Dendritic cell treated with granulocyte-macrophage colony-stimulating factor and Interleukin-4, amounts not matched to agents 40 ng/mL and 50 ng/mL, for 4 days (primary cell): Measurements from ENCODE around the gene ATP9B.

ENCODE experiments used
- H3K27ac Mint-ChIP-seq: one replicate; pipeline ENCODE4 v1.8.0; 2022; ENCODE audit warnings: mild to moderate bottlenecking, mixed read lengths
- H3K27me3 Mint-ChIP-seq: one replicate; pipeline ENCODE4 v1.8.0; 2022; ENCODE audit warnings: mild to moderate bottlenecking, mixed read lengths
- H3K36me3 Mint-ChIP-seq: one replicate; pipeline ENCODE4 v1.8.0; 2022; ENCODE audit warnings: low read depth, mixed read lengths
- H3K4me1 Mint-ChIP-seq: one replicate; pipeline ENCODE4 v1.8.0; 2022; ENCODE audit warnings: low read depth, mixed read lengths
- H3K4me3 Mint-ChIP-seq: one replicate; pipeline ENCODE4 v1.8.0; 2022; ENCODE audit warnings: mild to moderate bottlenecking, moderate library complexity, mixed read lengths
- H3K9me3 Mint-ChIP-seq: one replicate; pipeline ENCODE4 v1.8.0; 2022; ENCODE audit warnings: mixed read lengths
- intact Hi-C: fragments of 100-400 bp; cut with micrococcal nuclease; formaldehyde crosslinking; loops from one replicate; pipeline ENCODE4 v1.15.0; 2022

Gene ATP9B

GRCh38 chr18:79095216-79095615, 26.0 kb downstream of the ATP9B start:
- H3K27ac Mint-ChIP-seq: no peak overlapping the region
- intact Hi-C loops: no loop called here
- H3K27me3 Mint-ChIP-seq: no peaks in the 10 kb centered on the region
- H3K36me3 Mint-ChIP-seq: peaks cover 34% of the 10 kb centered on the region
- H3K4me3 Mint-ChIP-seq: no peak overlapping the region
- H3K4me1 Mint-ChIP-seq: peaks cover 21% of the 10 kb centered on the region
- H3K9me3 Mint-ChIP-seq: peaks cover 10% of the 10 kb centered on the region

- H3K4me3 Mint-ChIP-seq: no peak overlapping the region
- peaks cover 64% of the 10 kb centered on the region for H3K36me3 Mint-ChIP-seq
- intact Hi-C loops: no loop called here
- H3K27me3 Mint-ChIP-seq: no peaks in the 10 kb centered on the region
- peaks cover 10% of the 10 kb centered on the region for H3K9me3 Mint-ChIP-seq
- H3K27ac Mint-ChIP-seq: no peak overlapping the region
- H3K4me1 Mint-ChIP-seq: peaks cover 13% of the 10 kb centered on the region
Observed at GRCh38 chr18:79100944-79101343, 31.8 kb downstream of the ATP9B start.

GRCh38 chr18:79102886-79103285, 33.7 kb downstream of the ATP9B start:
- intact Hi-C loops: no loop called here
- H3K27ac Mint-ChIP-seq: no peak overlapping the region
- H3K9me3 Mint-ChIP-seq: peaks cover 10% of the 10 kb centered on the region
- H3K27me3 Mint-ChIP-seq: no peaks in the 10 kb centered on the region
- H3K4me1 Mint-ChIP-seq: peaks cover 16% of the 10 kb centered on the region
- no peak overlapping the region for H3K4me3 Mint-ChIP-seq
- peaks cover 65% of the 10 kb centered on the region for H3K36me3 Mint-ChIP-seq

GRCh38 chr18:79104137-79104536, 34.9 kb downstream of the ATP9B start:
- Mint-ChIP-seq H3K9me3 (peaks cover 4% of the 10 kb centered on the region), H3K4me3 (no peak overlapping the region), H3K36me3 (peaks cover 57% of the 10 kb centered on the region), H3K27ac (no peak overlapping the region), H3K27me3 (no peaks in the 10 kb centered on the region), H3K4me1 (peaks cover 19% of the 10 kb centered on the region)
- intact Hi-C loops: no loop called here

GRCh38 chr18:79105455-79105854, 36.3 kb downstream of the ATP9B start:
- Mint-ChIP-seq H3K27me3 (no peaks in the 10 kb centered on the region), H3K4me3 (no peak overlapping the region), H3K27ac (no peak overlapping the region), H3K36me3 (peaks cover 54% of the 10 kb centered on the region), H3K9me3 (no peaks in the 10 kb centered on the region), H3K4me1 (peaks cover 19% of the 10 kb centered on the region)
- intact Hi-C loops: no loop called here

GRCh38 chr18:79106084-79106483, 36.9 kb downstream of the ATP9B start:
- Mint-ChIP-seq H3K9me3 (no peaks in the 10 kb centered on the region), H3K4me3 (no peak overlapping the region), H3K36me3 (peaks cover 48% of the 10 kb centered on the region), H3K27me3 (no peaks in the 10 kb centered on the region), H3K4me1 (peaks cover 19% of the 10 kb centered on the region), H3K27ac (no peak overlapping the region)
- intact Hi-C loops: no loop called here

- Mint-ChIP-seq H3K9me3 (no peaks in the 10 kb centered on the region), H3K27ac (no peak overlapping the region), H3K36me3 (peaks cover 36% of the 10 kb centered on the region), H3K4me1 (peaks cover 19% of the 10 kb centered on the region), H3K27me3 (no peaks in the 10 kb centered on the region), H3K4me3 (no peak overlapping the region)
- intact Hi-C loops: no loop called here
Observed at GRCh38 chr18:79107886-79108285, 38.7 kb downstream of the ATP9B start.

GRCh38 chr18:79108549-79109215, 39.5 kb downstream of the ATP9B start:
- intact Hi-C loops: no loop called here
- no peaks in the 10 kb centered on the region for H3K9me3 Mint-ChIP-seq
- peaks cover 12% of the 10 kb centered on the region for H3K4me1 Mint-ChIP-seq
- H3K4me3 Mint-ChIP-seq: no peak overlapping the region
- no peaks in the 10 kb centered on the region for H3K27me3 Mint-ChIP-seq
- H3K27ac Mint-ChIP-seq: no peak overlapping the region
- peaks cover 35% of the 10 kb centered on the region for H3K36me3 Mint-ChIP-seq

- Mint-ChIP-seq H3K9me3 (peaks cover 11% of the 10 kb centered on the region), H3K4me1 (peaks cover 6% of the 10 kb centered on the region)
Observed at GRCh38 chr18:79111483-79111882, 42.3 kb downstream of the ATP9B start.

GRCh38 chr18:79117385-79117784, 48.2 kb downstream of the ATP9B start:
- peaks cover 23% of the 10 kb centered on the region for H3K36me3 Mint-ChIP-seq
- peaks cover 11% of the 10 kb centered on the region for H3K4me1 Mint-ChIP-seq
- no peak overlapping the region for H3K4me3 Mint-ChIP-seq

More at GRCh38 chr18:79111483-79111882, 42.3 kb downstream of the ATP9B start:
- intact Hi-C loops: no loop called here
- Mint-ChIP-seq H3K36me3 (peaks cover 44% of the 10 kb centered on the region), H3K27me3 (no peaks in the 10 kb centered on the region), H3K27ac (no peak overlapping the region), H3K4me3 (no peak overlapping the region)

GRCh38 chr18:79117788-79118187, 48.6 kb downstream of the ATP9B start:
- Mint-ChIP-seq H3K9me3 (peaks cover 11% of the 10 kb centered on the region), H3K27me3 (no peaks in the 10 kb centered on the region), H3K4me3 (no peak overlapping the region), H3K27ac (no peak overlapping the region), H3K36me3 (peaks cover 23% of the 10 kb centered on the region), H3K4me1 (peaks cover 11% of the 10 kb centered on the region)
- intact Hi-C loops: no loop called here

More at GRCh38 chr18:79117385-79117784, 48.2 kb downstream of the ATP9B start:
- intact Hi-C loops: no loop called here
- H3K9me3 Mint-ChIP-seq: peaks cover 11% of the 10 kb centered on the region
- H3K27me3 Mint-ChIP-seq: no peaks in the 10 kb centered on the region
- H3K27ac Mint-ChIP-seq: no peak overlapping the region

GRCh38 chr18:79118797-79119196, 49.6 kb downstream of the ATP9B start:
- Mint-ChIP-seq H3K36me3 (peaks cover 16% of the 10 kb centered on the region), H3K4me1 (peaks cover 11% of the 10 kb centered on the region), H3K27ac (no peak overlapping the region), H3K4me3 (no peak overlapping the region), H3K27me3 (no peaks in the 10 kb centered on the region), H3K9me3 (peaks cover 11% of the 10 kb centered on the region)
- intact Hi-C loops: no loop called here

GRCh38 chr18:79121746-79122474, 52.7 kb downstream of the ATP9B start:
- Mint-ChIP-seq H3K27ac (no peak overlapping the region), H3K4me3 (no peak overlapping the region), H3K36me3 (peaks cover 7% of the 10 kb centered on the region), H3K27me3 (no peaks in the 10 kb centered on the region), H3K9me3 (no peaks in the 10 kb centered on the region), H3K4me1 (peaks cover 11% of the 10 kb centered on the region)
- intact Hi-C loops: no loop called here

GRCh38 chr18:79123948-79124347, 54.8 kb downstream of the ATP9B start:
- Mint-ChIP-seq H3K27me3 (no peaks in the 10 kb centered on the region), H3K4me3 (no peak overlapping the region), H3K9me3 (no peaks in the 10 kb centered on the region), H3K4me1 (peaks cover 5% of the 10 kb centered on the region), H3K27ac (no peak overlapping the region), H3K36me3 (peaks cover 24% of the 10 kb centered on the region)
- intact Hi-C loops: no loop called here
